GM18870 (cell line): ENCODE results near the gene CYP27B1.

ENCODE experiments used
- ATAC-seq: cut with Tn5 transposase; IDR thresholded peaks from one replicate; pipeline ENCODE4 v1.9.1; 2021; ENCODE audit warnings: moderate library complexity; ENCODE audit not compliant: unreplicated experiment

The CYP27B1 gene

GRCh38 chr12:57751788-57752667, 14.8 kb downstream of the CYP27B1 start, which contains the start of gene CDK4:
TSS of gene CDK4 (minus strand) at chr12:57752310. CDS start at chr12:57751717, 593 bp downstream.
- ATAC-seq: peak; percentile 72

- ATAC-seq: no peak
Observed at GRCh38 chr12:57751432-57751787, 15.5 kb downstream of the CYP27B1 start.

- ATAC-seq: no peak
Observed at GRCh38 chr12:57750561-57751431, 16.1 kb downstream of the CYP27B1 start.

- no peak for ATAC-seq
Observed at GRCh38 chr12:57749061-57749460, 17.8 kb downstream of the CYP27B1 start.

- ATAC-seq: no peak
Observed at GRCh38 chr12:57746025-57746424, 20.9 kb downstream of the CYP27B1 start.

GRCh38 chr12:57745485-57745881, 21.4 kb downstream of the CYP27B1 start:
- no peak for ATAC-seq

- peak; percentile 66 for ATAC-seq
Observed at GRCh38 chr12:57744777-57745484, 21.9 kb downstream of the CYP27B1 start, which contains the start of gene TSPAN31. TSS of gene TSPAN31 (plus strand) at chr12:57745039. CDS start at chr12:57745155, 116 bp downstream.

GRCh38 chr12:57744194-57744776, 22.6 kb downstream of the CYP27B1 start:
- peak; percentile 14 for ATAC-seq

- no peak for ATAC-seq
Observed at GRCh38 chr12:57743769-57744168, 23.1 kb downstream of the CYP27B1 start.

- ATAC-seq: peak; percentile 42
Observed at GRCh38 chr12:57741844-57742738, 24.8 kb downstream of the CYP27B1 start.

GRCh38 chr12:57741413-57741789, 25.5 kb downstream of the CYP27B1 start:
- ATAC-seq: no peak

- ATAC-seq: peak; percentile 56
Observed at GRCh38 chr12:57740656-57741412, 26.0 kb downstream of the CYP27B1 start.

GRCh38 chr12:57739914-57740538, 26.9 kb downstream of the CYP27B1 start:
- no peak for ATAC-seq

GRCh38 chr12:57739387-57739786, 27.5 kb downstream of the CYP27B1 start:
- ATAC-seq: no peak

GRCh38 chr12:57738661-57739237, 28.1 kb downstream of the CYP27B1 start, which contains the start of gene AGAP2:
TSS of gene AGAP2 (minus strand) at chr12:57738742. CDS start at chr12:57738246, 496 bp downstream.
- ATAC-seq: no peak

- ATAC-seq: no peak
Observed at GRCh38 chr12:57737467-57738460, 29.1 kb downstream of the CYP27B1 start.
